NCI-H2196 treated with DMSO at 0.1 percent for 48 hours (cell line): Measurements from ENCODE around the gene ACOX1.

Source experiments
- DNase-seq: peaks from one replicate; lab custom pipeline; 2025; ENCODE audit not compliant: unreplicated experiment; lab: John Stamatoyannopoulos, UW

The ACOX1 gene

DNA sequence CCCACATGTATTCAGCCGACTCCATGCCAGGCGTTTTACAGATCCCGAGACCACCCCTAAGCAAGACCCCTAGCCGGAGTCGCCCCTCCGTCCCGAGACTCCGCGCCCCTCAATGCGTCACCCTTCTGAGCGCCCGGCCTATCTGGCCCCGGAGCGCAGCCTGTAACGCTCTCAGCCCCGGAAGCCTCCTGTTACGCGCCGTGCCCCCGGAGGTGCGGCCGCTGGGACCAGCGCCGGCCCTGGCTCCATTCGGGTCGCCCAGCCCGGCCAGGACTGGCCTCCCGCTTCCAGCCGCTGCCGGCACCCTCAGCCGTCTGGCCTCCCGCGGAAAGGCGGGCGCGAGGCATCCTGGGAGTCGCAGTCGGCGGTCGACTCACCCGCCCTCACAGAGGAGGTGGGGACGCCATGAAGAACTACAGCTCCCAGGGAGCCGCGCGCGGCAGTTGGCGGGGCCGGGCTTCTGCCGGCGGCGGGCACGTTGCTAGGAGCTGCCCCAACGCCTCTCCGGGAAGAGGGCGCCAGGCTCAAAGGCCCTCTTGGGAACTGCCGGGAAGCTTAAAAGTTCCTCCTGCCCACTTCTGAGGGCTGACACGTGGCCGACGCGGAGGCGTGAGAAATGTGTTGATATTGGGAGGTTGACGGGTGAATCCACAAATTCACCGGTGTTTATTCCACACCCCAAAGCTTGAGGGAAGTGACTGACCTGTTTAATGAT lies 38.1 kb downstream of the ACOX1 start, which contains the start of gene FBF1:
Gene FBF1, minus strand, starts transcription at position 316 of the 715 bp plus-strand sequence. CDS start 2,893 bp downstream, outside the sequence.
- peak; percentile 98 for DNase-seq

DNA sequence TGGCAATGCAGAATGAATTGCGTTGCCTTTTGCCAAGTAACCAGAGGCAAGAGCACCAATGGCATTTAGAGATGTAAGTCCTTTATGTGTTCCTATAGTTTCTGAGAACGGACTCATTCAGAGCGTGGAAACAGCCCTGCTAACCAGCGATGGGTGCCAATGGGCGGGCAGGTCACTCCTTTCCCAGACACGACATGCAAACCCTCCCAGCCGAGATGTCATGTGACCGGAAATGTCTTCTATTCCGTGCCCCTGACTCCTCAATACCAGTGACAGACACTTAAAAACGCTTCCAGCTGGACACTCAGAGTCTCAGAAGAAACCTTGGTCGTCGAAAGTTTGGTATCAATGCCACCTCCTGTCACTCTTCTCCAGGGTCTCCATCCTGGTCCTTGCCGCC lies 41.3 kb downstream of the ACOX1 start:
- no peak for DNase-seq

DNA sequence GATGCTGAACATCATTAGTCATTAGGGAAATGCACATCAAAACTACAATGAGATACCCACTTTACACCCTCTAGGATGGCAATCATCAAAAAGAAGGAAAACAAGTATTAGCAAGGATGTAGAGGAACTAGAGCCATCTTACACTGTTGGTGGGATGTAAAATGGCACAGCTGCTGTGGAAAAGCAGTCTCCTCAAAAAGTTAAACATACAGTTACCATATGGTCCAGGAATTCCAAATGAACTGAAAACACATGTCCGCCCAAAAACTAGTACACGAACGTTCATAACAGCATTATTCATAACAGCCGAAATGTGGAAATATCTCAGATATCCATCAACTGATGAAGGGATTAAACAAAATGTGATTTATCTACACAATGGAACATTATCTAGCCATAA lies 45.2 kb downstream of the ACOX1 start:
- no peak for DNase-seq

DNA sequence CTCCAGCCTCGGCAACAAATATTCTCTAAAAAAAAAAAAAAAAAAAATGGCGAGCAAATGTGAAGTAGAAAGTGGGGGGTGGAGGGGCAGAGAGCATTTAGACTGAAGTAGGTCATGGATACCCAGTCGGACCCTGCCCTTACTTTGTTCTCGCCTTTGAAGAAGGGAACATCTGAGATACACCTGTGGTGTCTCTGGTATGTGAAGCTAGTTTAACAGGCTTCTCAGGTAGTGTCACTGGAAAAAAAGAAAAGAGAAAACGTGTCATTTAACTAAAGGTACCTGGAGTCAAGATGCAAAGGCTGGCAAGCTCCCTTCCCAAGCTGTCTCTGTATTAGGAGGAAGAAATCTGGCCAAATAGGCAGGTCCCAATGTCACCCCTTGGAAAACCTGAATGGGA lies 46.1 kb downstream of the ACOX1 start:
- DNase-seq, result no peak

DNA sequence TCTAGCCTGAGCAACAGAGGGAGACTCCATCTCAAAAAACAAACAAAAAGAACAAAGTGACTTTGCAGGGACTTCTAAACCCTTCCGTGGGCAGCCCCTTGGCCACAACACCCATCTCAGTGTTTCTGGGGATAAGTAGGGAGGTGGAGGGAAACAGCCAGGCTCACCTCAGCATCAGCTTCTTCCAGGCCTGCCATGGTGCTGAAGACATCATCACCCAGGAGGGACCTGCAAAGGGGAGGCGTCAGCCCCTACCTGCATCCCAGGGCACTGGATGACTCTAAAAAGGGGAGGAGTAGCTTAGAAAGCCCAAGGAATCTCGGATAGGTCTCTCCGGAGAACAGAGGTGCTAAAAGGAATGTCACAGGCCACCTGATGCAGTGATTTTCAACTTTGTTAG lies 47.9 kb downstream of the ACOX1 start:
- DNase-seq, result no peak

DNA sequence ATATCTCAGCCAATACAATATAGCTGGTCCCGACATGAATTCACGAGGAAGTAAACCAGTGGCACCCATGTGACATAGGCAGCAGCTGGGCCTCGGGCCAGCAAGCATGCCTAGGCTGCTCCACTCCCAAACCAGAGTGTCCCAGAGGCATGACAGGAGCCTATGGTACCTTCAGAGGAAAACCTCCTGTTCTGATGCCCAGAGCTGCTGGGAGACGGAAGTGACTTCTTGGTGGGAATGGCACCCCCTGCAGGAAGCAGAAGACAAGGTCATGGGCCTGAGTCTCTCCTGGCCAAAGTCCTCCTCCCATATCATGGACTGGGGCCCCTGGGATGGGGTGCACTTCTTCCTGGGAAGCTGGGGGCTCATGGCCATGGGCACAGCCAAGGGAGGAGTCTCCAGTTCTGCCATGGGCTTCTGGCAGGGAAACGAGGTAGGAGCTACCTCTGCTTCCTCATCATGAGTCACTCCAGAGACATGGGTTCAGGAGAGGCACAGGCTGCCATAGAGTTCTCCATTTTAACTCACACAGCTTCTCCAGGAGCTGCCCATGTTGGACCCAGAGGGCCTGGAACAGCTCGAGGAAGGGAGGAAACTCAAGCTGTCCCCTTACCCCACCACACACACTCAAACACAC lies 51.6 kb downstream of the ACOX1 start:
- peak; percentile 33 for DNase-seq

DNA sequence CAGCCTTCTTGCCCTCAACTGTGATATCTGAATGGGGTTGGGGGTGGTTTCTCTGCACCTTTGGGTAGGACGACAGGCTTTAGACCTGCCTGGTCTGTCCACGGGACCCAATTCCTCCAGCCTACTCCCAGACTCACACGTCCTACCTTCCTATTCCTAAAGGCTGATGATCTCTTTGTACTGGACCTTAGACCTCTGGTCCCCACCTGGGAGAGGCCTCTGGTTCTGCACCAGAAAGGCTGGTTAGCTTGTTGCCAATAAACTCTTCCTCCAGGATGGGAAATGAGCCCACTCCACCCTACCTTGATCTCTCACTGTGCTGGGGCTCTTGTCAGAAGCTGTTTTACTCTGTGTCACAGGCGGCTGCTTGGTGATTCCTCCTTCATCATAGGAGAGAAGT lies 52.5 kb downstream of the ACOX1 start:
- DNase-seq, result no peak

DNA sequence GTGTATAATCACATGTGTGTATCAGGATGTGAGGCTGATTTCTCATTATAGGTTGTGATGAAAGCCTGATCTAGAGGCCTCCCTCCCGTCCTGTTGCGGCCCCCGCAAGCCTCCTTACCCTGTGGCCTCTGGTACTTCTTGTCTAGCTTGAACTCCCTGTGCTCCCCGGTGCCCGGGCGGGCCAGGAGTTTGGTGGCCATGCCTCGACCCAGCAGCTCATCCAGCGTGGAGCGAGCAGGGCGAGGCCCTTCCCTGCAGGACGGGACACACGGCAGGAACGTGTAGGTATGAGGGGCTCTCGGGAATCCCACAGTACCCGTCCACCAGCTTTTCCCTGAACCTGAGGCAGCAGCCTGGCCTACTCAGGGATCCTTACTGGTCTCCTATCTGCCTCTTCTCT lies 53.1 kb downstream of the ACOX1 start:
- DNase-seq, result no peak

DNA sequence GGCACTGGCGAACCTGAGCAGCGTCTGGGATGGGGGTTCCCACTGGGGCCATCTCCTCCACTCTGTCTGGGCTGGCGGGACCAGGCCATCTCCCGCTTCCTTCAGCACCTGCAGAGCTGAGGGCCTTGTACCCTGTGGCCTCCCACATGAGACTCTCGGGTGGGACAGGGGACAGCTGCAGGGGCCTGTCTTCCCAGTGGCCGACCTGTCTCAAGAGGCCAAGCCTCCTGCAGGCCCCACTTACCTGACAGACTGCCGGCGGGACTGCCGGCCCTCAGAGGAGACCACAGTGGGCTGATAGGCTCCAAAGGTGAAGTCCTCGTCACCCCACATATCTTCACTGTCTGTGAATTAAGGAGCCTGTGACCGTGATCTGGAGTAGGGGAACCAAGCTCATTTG lies 53.9 kb downstream of the ACOX1 start:
- DNase-seq, result no peak

DNA sequence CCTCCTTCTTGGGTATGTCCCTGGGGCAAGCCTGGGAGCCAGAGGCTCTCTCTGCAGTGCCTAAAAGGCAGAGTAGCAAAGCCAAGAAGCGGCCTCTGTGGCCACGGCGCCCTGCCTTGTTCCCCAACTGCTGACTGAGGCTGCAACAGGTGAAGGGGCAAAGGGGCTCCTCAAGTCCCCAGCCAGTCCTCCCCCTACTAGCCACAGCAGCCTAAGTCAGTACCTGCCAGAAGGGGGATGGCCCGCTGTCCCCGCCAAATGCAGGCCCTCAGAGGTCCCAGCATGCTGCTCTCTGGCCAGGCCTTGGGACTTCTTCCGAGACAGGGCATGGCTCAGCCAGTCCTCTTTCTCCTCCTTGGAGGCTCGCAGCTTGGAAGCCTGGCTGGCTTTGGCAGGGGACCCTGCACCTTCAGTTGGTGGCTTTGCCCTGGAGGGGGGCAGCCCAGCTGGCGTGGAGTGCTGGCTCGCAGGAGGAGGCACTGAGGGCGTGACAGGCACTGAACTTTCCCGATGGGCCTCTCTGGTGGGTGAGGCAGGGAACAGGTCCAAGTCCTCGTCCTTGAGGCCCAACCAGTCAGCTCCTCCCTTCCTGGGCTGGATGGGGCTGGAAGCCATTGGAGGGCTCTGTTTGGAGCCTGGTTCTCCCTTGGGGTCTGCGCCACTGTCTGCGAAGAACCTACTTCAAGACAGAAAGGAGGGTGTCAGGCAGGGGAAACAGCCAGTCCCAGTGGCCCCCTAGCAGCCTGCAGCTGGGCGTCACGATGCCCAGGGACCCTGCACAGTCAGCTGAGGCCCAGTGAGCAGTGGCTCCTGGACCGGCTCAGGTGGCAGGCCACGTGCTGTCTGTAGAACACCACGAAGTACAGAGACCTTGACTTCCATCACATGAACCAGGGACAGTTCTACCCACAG lies 55.7 kb downstream of the ACOX1 start:
- no peak for DNase-seq

DNA sequence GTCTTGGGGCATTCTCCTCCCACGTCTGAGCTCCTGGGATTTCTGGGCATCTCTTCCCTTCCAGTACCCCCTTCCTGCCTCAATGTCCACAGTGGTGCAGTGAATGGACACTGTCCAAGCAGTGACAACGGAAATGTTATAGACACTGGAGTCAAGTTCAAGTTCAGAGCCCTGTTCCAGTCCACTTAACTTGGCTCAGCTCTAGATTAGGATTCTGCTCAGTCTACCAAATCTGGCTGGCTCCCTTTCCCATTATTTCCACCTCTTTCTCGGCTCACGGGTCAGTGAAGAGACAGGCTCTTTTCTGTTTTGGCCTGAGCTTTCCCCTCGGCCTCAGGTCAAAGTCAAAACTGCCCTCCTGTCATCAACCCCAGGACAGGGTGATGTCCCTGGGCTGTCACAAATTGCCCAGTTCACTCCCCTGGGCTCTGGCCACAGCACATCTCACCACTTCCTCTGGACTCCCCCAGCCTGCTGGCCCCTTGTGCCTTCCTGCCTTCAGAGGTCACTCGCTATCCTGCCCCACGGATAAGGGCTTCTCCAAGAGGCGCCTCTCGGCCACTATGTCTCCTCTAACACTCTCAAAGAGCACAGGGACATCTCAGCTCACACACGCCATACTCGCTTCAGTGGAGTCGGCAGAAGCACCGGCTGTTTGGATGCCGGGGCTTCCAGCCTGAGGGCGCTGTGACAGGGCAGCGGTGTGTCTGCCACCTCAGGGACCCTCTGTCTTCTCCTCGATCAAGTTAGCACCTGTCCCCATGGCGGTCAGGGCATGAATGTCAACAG lies 56.6 kb downstream of the ACOX1 start:
- no peak for DNase-seq

DNA sequence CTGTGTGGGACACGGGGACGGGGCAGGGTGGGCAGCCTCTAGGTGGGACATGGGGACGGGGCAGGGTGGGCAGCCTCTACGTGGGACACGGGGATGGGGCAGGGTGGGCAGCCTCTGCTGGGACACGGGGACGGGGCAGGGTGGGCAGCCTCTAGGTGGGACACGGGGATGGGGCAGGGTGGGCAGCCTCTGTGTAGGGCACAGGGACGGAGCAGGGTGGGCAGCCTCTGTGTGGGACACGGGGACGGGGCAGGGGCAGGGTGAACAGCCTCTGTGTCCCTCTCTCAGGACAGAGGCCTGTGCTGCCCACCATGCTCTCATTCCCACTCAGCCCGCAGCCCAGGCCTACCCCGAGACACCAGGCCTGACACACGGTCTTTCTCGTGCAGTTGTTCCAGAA lies 57.4 kb downstream of the ACOX1 start:
- no peak for DNase-seq

DNA sequence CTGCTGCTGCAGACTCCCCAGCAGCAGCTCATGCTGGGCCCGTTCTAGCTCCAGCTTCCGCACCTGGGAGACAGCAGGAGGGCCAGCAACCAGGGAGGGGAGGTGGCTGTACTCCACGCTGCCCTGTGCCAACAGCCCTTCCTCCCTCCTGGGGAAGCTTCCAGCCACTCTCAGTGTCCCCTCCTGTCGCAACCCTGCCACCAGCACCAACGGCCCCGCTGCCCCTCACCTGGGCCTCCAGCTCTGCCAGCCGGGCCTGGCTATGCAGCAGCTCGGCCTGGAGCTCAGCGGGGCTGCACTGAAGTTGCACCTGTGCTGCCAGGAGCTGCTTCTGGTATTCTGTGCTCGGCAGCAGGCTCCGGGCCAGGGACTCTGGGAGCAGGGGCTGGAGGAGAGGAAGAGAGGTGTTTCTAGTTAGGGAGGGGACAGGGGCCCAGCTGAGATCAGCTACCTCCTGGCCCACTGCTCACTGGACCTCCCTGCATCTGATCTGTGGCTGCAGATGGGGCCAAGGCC lies 58.9 kb downstream of the ACOX1 start:
- no peak for DNase-seq

DNA sequence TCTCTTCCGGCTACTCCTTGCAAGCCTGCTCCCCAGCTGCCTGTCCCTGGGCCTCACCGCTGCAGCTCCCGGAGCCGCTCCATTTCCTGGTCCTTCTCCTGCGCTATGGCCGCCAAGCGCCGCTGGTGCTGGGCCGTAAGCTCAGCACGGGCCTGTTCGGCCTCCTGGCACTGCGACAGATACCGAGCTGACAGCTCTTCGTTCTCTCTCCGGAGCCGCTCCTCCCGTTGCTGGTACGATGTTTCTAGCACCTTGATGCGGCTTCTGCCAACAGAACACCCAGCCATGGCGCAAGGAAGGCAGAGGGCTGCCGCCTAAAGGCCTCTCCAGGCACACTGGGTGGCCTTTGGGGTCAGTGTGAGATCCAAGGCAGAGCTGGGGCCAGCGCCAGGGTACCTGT lies 59.4 kb downstream of the ACOX1 start:
- DNase-seq, result no peak

DNA sequence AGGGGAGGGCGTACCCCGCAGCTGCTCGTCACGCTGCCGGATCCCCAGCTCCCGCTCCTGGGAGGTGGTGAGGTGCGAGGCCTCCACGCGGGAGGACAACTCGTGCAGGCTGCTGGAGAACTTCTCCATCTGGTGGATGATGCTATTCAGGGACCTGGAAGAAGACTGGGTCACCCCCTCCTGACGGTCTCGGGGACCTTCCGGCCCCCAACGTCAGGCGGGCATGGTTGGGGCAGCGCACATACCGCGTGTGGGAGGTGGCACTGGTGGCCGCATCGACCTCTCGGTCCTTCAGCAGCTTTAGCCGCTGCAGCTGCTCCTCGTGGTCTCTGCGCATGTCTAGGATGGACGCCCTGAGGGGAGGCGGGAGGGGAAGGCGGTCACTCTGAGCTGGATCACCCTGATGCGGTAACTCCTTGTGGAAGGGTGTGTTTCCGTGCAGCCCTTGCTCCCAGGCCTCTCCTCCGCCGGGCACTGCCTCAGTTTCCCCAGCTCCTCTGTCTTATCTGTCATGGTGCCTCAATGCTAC lies 61.0 kb downstream of the ACOX1 start:
- no peak for DNase-seq

DNA sequence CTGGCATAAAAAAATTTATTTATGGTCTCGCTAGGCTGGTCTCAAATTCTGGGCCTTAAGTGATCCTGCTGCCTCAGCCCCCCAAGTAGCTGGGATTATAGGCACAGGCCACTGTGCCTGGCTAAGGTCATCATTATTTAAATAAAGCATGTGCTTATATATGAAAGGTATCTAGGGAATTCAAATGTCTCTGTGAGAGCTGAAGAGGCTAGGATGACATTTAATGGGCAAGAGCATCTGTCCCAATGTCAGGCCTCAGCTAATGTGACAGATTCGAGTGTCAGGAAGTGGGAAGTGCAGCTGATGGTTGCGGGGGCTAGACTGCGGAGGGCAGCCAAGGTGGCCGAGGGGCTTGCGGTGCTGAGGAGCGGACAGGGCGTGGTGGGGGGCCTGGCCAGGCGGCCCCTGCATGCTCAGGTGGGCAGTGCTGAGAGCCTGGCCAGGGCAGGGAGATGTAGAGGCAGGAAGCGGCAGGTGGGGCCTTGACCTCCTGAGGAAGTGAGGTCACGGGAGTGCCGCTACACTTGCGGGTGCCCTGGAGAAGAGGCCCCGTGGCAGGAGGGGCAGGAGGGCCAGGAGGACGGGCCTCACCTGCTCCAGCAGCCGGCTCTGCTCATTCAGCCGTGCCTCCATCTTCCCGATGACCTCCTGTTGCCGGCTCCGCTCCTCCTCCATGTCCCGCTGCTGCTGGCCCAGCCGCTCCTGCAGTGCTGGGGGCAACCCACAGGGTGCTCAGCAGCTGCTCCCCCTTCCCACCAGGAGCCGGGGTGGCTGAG lies 61.6 kb downstream of the ACOX1 start:
- DNase-seq, result no peak

DNA sequence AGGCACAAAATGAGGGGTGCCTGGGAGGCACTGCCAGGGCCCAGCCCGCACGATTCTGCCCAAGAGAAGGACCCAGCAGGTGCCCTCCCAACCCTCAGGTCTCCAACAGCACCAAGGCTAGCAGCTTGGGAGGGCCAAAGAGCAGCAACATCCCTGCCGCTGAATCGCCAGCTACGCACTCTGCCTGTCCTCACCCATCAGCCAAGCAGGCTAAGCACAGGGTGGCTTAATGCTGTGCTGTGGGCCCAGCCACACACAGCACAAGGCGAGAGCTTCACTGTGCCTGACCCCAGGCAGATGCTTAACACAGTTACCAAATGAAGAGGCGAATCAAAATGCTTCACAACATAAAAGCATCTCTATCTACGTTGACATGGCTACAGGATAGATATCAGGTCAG lies 63.7 kb downstream of the ACOX1 start:
- DNase-seq, result no peak

DNA sequence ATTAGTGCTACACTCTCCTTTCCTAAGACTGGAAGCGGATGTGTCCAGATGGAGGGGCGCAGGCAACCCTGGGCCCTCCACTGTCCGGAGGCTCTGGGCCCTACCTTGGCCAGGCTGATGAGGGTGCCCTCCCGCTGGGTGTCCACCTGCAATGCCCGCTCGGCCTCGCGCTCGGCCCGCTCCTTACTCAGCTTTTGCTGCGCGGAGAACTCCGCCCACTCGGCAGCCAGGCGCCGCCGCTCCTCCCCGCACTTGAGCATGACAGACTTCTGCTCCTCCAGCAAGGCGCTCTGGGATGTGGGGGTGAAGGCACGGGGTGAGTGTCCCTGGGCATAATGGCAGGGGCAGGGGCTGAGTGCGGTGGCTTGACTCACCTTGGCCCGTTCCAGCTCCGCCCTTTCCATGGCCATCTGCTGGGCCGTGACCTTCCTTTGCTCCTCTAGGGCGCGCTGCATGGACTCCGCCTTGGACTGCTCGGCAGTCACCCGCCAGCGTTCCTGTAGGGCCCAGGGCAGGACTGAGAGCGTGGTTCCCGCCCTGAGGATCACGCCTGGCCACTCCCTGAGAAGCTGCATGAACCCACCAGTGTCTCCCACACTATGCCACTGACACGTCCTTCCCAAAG lies 64.2 kb downstream of the ACOX1 start:
- DNase-seq, result no peak

DNA sequence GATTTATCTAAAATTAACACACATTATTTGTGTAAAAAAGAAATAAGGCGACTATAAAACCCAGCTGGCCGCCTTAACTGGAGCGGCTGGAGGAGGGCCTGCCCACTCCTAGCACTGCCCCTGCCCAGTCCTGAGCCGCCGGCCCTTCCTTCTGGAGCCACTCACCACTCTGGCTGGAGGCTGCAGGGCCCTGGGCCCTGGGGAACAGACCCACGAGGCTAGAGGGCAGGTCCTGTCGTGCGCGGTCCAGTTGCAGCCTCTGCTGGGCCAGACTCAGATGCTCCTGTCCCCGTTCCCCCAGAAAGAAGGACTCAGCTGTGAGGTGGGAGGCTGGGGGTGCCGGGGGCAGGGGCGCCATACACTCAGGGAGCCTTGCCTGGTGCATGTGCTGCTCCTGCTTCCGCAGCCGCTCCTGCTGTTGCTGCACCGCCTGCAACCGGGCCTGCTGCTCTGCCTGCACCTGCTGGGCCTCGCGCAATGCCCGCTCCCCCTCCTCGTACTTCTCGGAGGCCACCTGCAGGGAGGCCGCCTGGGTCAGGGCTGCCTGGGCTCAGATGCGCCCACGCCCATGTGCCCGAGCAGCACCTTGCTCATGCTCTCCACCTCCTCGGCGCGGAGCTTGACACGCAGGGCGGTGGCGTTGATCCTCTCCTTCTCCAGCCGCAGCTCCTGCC lies 65.3 kb downstream of the ACOX1 start:
- no peak for DNase-seq
